NK-92 treated with Interleukin-12 subunit alpha and Interleukin-12 subunit beta, amount 100 ng/mL, for 24 hours (cell line): ENCODE results near the gene RAB11FIP4.
A peak's percentile ranks its signal among the peaks of the same experiment; 100 is the strongest.

Experiments
- DNase-seq: peaks from one replicate; lab custom pipeline; 2025; lab: John Stamatoyannopoulos, UW

The RAB11FIP4 gene

GRCh38 chr17:31460226-31460721 lies 68.8 kb downstream of the RAB11FIP4 start:
- no peak for DNase-seq

- no peak for DNase-seq
Observed at GRCh38 chr17:31461227-31461810, 69.8 kb downstream of the RAB11FIP4 start.

GRCh38 chr17:31462261-31462660 lies 70.8 kb downstream of the RAB11FIP4 start:
- DNase-seq = no peak

- no peak for DNase-seq
Observed at GRCh38 chr17:31466096-31466760, 74.8 kb downstream of the RAB11FIP4 start.

- DNase-seq = no peak
Observed at GRCh38 chr17:31467502-31468256, 76.2 kb downstream of the RAB11FIP4 start.

- peak; percentile 33 for DNase-seq
Observed at GRCh38 chr17:31469959-31470358, 78.5 kb downstream of the RAB11FIP4 start.

- no peak for DNase-seq
Observed at GRCh38 chr17:31470592-31470991, 79.1 kb downstream of the RAB11FIP4 start.

- DNase-seq = no peak
Observed at GRCh38 chr17:31472137-31472536, 80.7 kb downstream of the RAB11FIP4 start.

- no peak for DNase-seq
Observed at GRCh38 chr17:31475378-31476162, 84.1 kb downstream of the RAB11FIP4 start.

- DNase-seq = no peak
Observed at GRCh38 chr17:31476525-31477416, 85.3 kb downstream of the RAB11FIP4 start.

- no peak for DNase-seq
Observed at GRCh38 chr17:31477417-31478055, 86.1 kb downstream of the RAB11FIP4 start.

GRCh38 chr17:31479062-31479408 lies 87.6 kb downstream of the RAB11FIP4 start:
- no peak for DNase-seq

GRCh38 chr17:31479524-31479923 lies 88.0 kb downstream of the RAB11FIP4 start:
- DNase-seq = no peak

GRCh38 chr17:31480067-31480466 lies 88.6 kb downstream of the RAB11FIP4 start:
- no peak for DNase-seq

- DNase-seq = no peak
Observed at GRCh38 chr17:31480904-31481782, 89.7 kb downstream of the RAB11FIP4 start.

- no peak for DNase-seq
Observed at GRCh38 chr17:31481783-31482081, 90.3 kb downstream of the RAB11FIP4 start.

- no peak for DNase-seq
Observed at GRCh38 chr17:31484821-31485220, 93.3 kb downstream of the RAB11FIP4 start.

- DNase-seq = no peak
Observed at GRCh38 chr17:31486351-31487062, 95.0 kb downstream of the RAB11FIP4 start.

- DNase-seq = no peak
Observed at GRCh38 chr17:31487063-31487647, 95.7 kb downstream of the RAB11FIP4 start.
